Stimulated activated CD8-positive, alpha-beta memory T cell treated with anti-CD3 and anti-CD28 coated beads, Interleukin-4, amount 100 ng/mL, for 1 hour (primary cell): ENCODE results near the gene TPD52L1.

Experiments used
- DNase-seq, 2 donors: peaks; one replicate each; pipeline ENCODE4 v3.0.0-alpha.2; 2020; ENCODE audit warnings: low read depth in 2 of 2, low spot score in 1 of 2

Gene TPD52L1

DNA sequence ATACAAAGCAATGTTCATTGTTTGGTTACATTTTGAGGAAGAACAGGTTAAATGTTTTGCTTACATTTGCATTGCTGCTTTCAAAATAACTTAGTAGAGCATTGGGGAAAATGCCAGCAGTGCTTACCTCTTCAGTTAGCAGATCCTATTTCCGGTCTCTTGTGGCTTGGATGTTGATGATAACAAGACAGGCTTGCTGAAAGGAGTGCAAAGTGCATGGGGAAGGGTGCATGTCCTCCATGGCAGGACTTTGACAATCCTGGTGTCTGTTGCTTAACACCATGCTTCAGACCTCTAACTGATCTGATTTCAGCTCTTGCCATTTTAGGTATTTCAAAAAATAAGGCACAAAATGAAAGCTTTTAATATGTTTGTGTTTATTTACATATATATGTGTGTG, 21.1 kb downstream of the TPD52L1 start:
- DNase-seq, result no peak

GRCh38 chr6:125175466-125176048, 22.0 kb downstream of the TPD52L1 start:
- DNase-seq, result no peak

GRCh38 chr6:125182237-125183008, 28.9 kb downstream of the TPD52L1 start:
- DNase-seq, result no peak

- DNase-seq, result no peak
These were observed 29.8 kb downstream of the TPD52L1 start for GRCh38 chr6:125183391-125183790.

DNA sequence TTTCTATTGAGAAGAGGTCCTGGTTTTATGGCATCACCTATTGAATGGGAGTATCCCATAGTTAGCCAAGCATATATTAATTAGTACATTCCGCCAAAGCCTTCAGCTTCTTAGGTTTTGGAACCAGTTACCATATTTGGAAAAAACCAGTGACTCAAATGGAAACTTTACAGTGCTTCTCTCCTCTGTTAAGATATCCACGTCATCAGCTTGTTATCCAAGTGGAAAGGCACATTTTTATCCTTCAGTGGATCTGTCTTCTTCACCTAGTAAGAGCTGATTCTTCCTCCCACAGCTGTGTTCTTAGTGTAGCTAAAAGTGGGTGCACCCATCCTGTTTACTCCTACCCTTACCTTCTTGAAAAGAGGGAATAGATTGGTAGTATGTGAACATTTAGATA, 34.5 kb downstream of the TPD52L1 start:
- no peak for DNase-seq

DNA sequence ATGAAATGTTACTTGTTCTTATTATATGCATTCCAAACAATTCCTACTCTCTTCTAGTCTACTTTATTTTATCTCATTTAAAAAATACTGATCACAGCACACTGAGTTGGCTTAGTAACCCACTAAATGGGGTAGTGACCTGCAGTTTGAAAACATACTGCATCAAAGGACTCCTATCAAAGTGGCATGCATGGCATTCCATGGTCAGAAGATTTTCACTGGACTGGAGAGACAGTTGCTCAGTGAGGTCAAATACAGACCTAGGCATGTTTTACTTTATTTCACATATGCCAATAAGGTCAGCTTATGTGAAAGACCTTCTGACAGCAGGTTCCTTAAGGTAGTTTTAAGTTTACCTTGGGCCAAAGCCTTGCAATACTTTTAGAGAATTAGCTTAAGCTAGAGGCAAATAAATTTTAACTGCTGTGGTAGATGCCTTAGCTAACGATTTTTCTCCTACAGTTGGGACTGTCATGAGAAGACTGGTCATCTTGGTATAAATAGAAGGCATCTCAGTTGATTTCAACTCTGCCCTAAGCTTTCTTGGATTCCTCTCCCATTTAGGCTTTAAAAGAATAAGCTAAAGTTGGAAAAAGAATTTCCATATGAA, 35.1 kb downstream of the TPD52L1 start:
- DNase-seq, result no peak

DNA sequence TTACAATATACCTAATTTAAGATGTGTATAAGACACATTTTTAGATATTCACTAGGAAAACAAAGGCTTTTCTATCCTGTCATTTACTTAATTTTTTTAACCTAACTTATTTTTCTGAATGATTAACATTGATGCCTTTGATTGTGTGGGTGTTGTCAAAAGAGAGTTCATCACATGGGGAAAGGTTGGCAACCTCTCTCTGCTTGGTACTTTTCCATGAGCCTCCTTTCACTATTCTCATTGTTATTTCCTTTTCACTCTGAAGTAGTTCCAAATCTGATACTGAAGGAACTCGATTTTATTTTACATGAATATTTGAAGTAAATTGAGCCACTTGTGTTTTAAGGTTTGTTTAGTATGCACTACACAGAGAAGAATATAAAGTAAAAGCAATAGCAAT, 35.9 kb downstream of the TPD52L1 start:
- no peak for DNase-seq

DNA sequence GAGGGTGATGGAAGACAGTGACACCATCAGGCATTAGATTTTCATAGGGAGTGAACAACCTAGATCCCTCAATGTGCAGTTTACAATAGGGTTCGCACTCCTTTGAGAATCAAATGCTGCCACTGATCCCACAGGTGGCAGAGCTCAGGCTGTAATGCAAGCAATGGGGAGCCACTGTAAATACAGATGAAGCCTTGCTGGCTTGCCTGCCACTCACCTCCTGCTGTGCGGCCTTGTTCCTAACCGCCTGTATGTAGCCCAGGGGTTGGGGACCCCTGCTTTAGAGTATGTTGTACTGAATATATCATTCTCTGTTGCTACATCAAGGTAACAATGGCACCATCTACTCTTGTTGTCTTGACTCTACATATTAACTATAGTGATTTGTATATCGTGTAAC, 37.1 kb downstream of the TPD52L1 start:
- no peak for DNase-seq

GRCh38 chr6:125191916-125192609, 38.5 kb downstream of the TPD52L1 start:
- peak in 1 of 2 donors; percentile 11 for DNase-seq

- no peak for DNase-seq
These were observed 39.0 kb downstream of the TPD52L1 start for GRCh38 chr6:125192610-125192930.

GRCh38 chr6:125193208-125193607, 39.6 kb downstream of the TPD52L1 start:
- DNase-seq, result no peak

DNA sequence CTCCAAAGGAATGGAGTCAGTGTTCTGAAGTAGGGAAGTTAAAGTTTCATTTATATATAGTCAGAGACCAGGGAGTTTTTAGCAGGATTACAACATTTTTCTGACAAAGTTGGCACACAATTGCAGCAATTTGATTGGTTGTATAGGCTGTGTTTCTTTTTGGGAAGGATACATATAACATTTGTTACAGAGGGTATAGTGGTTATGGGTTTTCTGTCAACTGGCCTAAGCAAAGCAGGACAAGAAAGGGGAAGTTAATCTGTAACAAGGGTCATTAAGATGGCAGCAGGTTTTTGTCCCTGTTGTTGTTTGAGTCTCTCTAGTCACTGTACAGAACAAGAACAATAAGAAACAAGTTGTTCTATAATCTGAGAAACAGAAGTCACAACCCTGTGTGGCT, 41.4 kb downstream of the TPD52L1 start:
- DNase-seq, result no peak

DNA sequence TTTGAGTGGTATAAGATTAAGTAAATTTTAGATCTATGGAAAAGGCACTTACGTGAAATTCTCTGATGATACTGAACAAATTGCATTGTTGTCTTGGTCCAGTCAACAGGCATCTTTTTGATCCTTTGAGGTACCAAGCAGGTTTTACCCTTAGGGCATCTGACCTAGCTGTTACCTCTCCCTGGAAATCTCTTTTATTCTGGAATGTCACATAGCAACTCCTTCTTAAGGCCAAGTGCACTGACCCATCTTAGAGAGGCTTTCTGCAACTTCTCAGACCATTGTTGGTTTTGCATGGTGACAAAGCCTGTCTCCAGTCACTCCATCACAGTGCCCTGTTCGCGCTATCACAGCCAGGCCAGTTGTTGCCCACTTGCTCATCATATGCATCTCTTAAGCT, 42.0 kb downstream of the TPD52L1 start:
- DNase-seq, result no peak

DNA sequence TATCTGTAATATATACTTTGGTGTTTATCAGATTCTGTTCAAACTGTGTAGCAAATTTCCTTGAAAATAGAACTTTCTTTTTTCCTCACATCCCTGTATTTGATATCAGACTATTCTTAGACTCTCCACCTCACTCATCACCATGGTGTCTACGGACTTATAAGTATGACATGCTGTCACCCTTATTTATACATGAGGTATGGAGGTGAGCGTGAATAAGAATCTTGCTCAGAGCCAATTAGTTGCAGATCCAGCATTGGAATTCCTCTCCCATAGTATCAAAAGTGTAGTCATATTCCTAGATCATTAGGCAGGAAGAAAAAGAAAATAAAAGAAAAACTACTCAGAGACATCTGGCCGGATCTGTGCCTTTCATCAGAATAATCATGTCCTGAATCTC, 43.0 kb downstream of the TPD52L1 start:
- DNase-seq, result no peak

GRCh38 chr6:125197795-125198269, 44.3 kb downstream of the TPD52L1 start:
- no peak for DNase-seq

- DNase-seq, result no peak
These were observed 44.9 kb downstream of the TPD52L1 start for GRCh38 chr6:125198398-125198937.

GRCh38 chr6:125200941-125201340, 47.4 kb downstream of the TPD52L1 start:
- DNase-seq, result no peak

- DNase-seq, result no peak
These were observed 48.6 kb downstream of the TPD52L1 start for GRCh38 chr6:125201961-125202729.

GRCh38 chr6:125203395-125203794, 49.8 kb downstream of the TPD52L1 start:
- no peak for DNase-seq

GRCh38 chr6:125205931-125206330, 52.4 kb downstream of the TPD52L1 start:
- DNase-seq, result no peak

DNA sequence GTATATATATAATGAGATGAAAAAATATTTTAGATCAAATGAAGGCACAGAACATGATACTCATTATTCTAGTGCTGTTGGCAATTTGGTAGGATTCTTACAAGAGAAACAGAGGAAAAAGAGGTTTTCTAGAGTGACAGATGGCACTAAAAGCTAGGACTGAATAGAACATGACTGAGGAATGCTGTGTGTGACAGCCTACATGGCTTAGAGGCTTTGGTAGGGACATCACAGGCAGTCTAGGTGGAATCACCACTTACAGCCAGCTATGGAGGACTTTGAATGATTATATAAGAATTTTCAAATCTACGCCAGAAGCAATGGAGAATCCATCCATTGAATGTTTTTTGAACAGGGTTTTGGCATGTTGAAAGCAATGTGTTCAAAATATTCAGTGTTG, 52.8 kb downstream of the TPD52L1 start:
- no peak for DNase-seq
